OCI-LY1 (cell line): ENCODE data around the gene SMURF2.

Experiments
- H2AFZ ChIP-seq: fragments of 200-600 bp; sonication (generic), shearing (Covaris generic); 2 replicates; pipeline ENCODE4 v1.6.0; 2014; ENCODE audit warnings: antibody characterized with exemption, mild to moderate bottlenecking, low read length
- H3F3A ChIP-seq: fragments of 200-600 bp; sonication (generic), shearing (Covaris generic); 2 replicates; pipeline ENCODE4 v1.6.0; 2014; ENCODE audit warnings: mild to moderate bottlenecking, antibody characterized with exemption, low read length, moderate library complexity; ENCODE audit not compliant: insufficient read depth
- H3K27ac ChIP-seq: fragments of 200-600 bp; sonication (generic); 2 replicates; pipeline ENCODE4 v1.5.1; 2014; ENCODE audit warnings: low read length, mixed run types, mild to moderate bottlenecking, low read depth; ENCODE audit not compliant: poor library complexity, severe bottlenecking
- H3K27me3 ChIP-seq: fragments of 200-600 bp; sonication (generic); 2 replicates; pipeline ENCODE4 v1.6.0; 2014; ENCODE audit warnings: antibody characterized with exemption, mild to moderate bottlenecking, low read length, moderate library complexity; ENCODE audit not compliant: insufficient read depth
- H3K36me3 ChIP-seq: fragments of 200-600 bp; sonication (generic); 2 replicates; pipeline ENCODE4 v1.6.1; 2014; ENCODE audit warnings: mild to moderate bottlenecking, antibody characterized with exemption, low read length, moderate library complexity, mixed read lengths; ENCODE audit not compliant: insufficient read depth
- H3K4me1 ChIP-seq: fragments of 200-600 bp; sonication (generic); 2 replicates; pipeline ENCODE4 v1.5.1; 2014; ENCODE audit warnings: mild to moderate bottlenecking, low read length, moderate library complexity; ENCODE audit not compliant: insufficient read depth, severe bottlenecking
- H3K4me2 ChIP-seq: fragments of 200-600 bp; sonication (generic), shearing (Covaris generic); 2 replicates; pipeline ENCODE4 v1.6.1; 2014; ENCODE audit warnings: low read length
- H3K4me3 ChIP-seq: fragments of 200-600 bp; sonication (generic); 2 replicates; pipeline ENCODE4 v1.5.1; 2014; ENCODE audit warnings: low read length, low read depth, mild to moderate bottlenecking, mixed read lengths; ENCODE audit not compliant: poor library complexity, severe bottlenecking
- H3K79me2 ChIP-seq: fragments of 200-600 bp; shearing (Covaris generic); 2 replicates; pipeline ENCODE4 v1.6.1; 2016; ENCODE audit warnings: mixed run types, low read length, mixed read lengths; ENCODE audit not compliant: insufficient read depth
- H3K9ac ChIP-seq: fragments of 200-600 bp; sonication (generic), shearing (Covaris generic); 2 replicates; pipeline ENCODE4 v1.6.1; 2014; ENCODE audit warnings: mild to moderate bottlenecking, low read length, mixed read lengths
- H3K9me2 ChIP-seq: fragments of 200-600 bp; sonication (generic), shearing (Covaris generic); 2 replicates; pipeline ENCODE4 v1.6.1; 2014; ENCODE audit warnings: low read depth, mild to moderate bottlenecking, low read length, mixed read lengths
- H3K9me3 ChIP-seq: fragments of 200-600 bp; shearing (Covaris generic); 2 replicates; pipeline ENCODE4 v1.6.1; 2014; ENCODE audit warnings: low read length, mixed read lengths
- H4K20me1 ChIP-seq: fragments of 200-600 bp; sonication (generic), shearing (Covaris generic); 2 replicates; pipeline ENCODE4 v1.6.0; 2016; ENCODE audit warnings: mild to moderate bottlenecking, low read length; ENCODE audit not compliant: insufficient read depth
- CTCF ChIP-seq: fragments of 200-600 bp; sonication (generic), shearing (Covaris generic); IDR thresholded peaks from 2 replicates; pipeline ENCODE4 v1.5.1; 2017; ENCODE audit warnings: mild to moderate bottlenecking, antibody characterized with exemption, low read length, moderate library complexity, mixed read lengths
- EZH2 ChIP-seq: fragments of 200-600 bp; sonication (generic), shearing (Covaris generic); IDR thresholded peaks from 2 replicates; pipeline ENCODE4 v1.8.0; 2017; ENCODE audit warnings: borderline replicate concordance, mixed run types, mild to moderate bottlenecking, antibody characterized with exemption, low read length, moderate library complexity, mixed read lengths

The SMURF2 gene

GRCh38 chr17:64628641-64629040, 33.5 kb downstream of the SMURF2 start:
- Histone ChIP-seq H3K4me1 (no peaks in the 10 kb centered on the region), H2AFZ (no peak overlapping the region), H3K4me2 (no peak overlapping the region), H3K4me3 (no peak overlapping the region), H3K27me3 (no peaks in the 10 kb centered on the region), H3K27ac (no peak overlapping the region), H3F3A (no peaks in the 10 kb centered on the region), H4K20me1 (no peaks in the 10 kb centered on the region; the same call in 1 of the 2 replicates), H3K9me3 (no peaks in the 10 kb centered on the region), H3K9ac (no peak overlapping the region), H3K9me2 (no peaks in the 10 kb centered on the region), H3K36me3 (no peaks in the 10 kb centered on the region; the same call in 1 of the 2 replicates), H3K79me2 (peaks cover 7% of the 10 kb centered on the region; the same call in 1 of the 2 replicates)
- no peak for TF ChIP-seq EZH2
- TF ChIP-seq CTCF = no peak

- H3K79me2 ChIP-seq = 0 out of 2 replicates have a peak, but pooled peaks cover 4% of the 10 kb centered on the region
- H3K27ac ChIP-seq = no peak overlapping the region
- H2AFZ ChIP-seq = no peak overlapping the region
- no peaks in the 10 kb centered on the region; the same call in 1 of the 2 replicates for H3K36me3 ChIP-seq
- no peaks in the 10 kb centered on the region for H3K9me2 ChIP-seq
- H3F3A ChIP-seq = no peaks in the 10 kb centered on the region
- no peak overlapping the region for H3K4me2 ChIP-seq
- no peak for TF ChIP-seq CTCF
- no peak overlapping the region for H3K4me3 ChIP-seq
- H3K27me3 ChIP-seq = no peaks in the 10 kb centered on the region
- H3K9me3 ChIP-seq = no peaks in the 10 kb centered on the region
- H3K4me1 ChIP-seq = no peaks in the 10 kb centered on the region
- H3K9ac ChIP-seq = no peak overlapping the region
- H4K20me1 ChIP-seq = no peaks in the 10 kb centered on the region; the same call in 1 of the 2 replicates
These were observed 34.3 kb downstream of the SMURF2 start for GRCh38 chr17:64627797-64628196.

- H3K79me2 ChIP-seq = 0 out of 2 replicates have a peak, but pooled peaks cover 4% of the 10 kb centered on the region
- H3F3A ChIP-seq = no peaks in the 10 kb centered on the region
- no peaks in the 10 kb centered on the region for H3K9me3 ChIP-seq
- no peak overlapping the region for H3K4me3 ChIP-seq
- TF ChIP-seq CTCF (no peak), EZH2 (no peak)
- H4K20me1 ChIP-seq = no peaks in the 10 kb centered on the region; the same call in 1 of the 2 replicates
- H2AFZ ChIP-seq = no peak overlapping the region
- no peaks in the 10 kb centered on the region for H3K4me1 ChIP-seq
- no peak overlapping the region for H3K4me2 ChIP-seq
- H3K9ac ChIP-seq = no peak overlapping the region
- H3K36me3 ChIP-seq = no peaks in the 10 kb centered on the region; the same call in 1 of the 2 replicates
- H3K9me2 ChIP-seq = no peaks in the 10 kb centered on the region
- no peaks in the 10 kb centered on the region for H3K27me3 ChIP-seq
- H3K27ac ChIP-seq = no peak overlapping the region
These were observed 35.3 kb downstream of the SMURF2 start for GRCh38 chr17:64626827-64627226.
